Tibial nerve (tissue), 4 donors: ENCODE results near the gene LRBA.

Experiments used
- CTCF ChIP-seq, 5 experiments: fragments of 200-600 bp in 3 of 5; fragments of 450-650 bp in 2 of 5; sonication (generic) in 3 of 5; IDR thresholded peaks; one replicate each; pipeline ENCODE4 v1.5.1; 2016 to 2019; ENCODE audit warnings: antibody characterized with exemption in 5 of 5, mild to moderate bottlenecking in 3 of 5, moderate library complexity in 2 of 5
- EP300 ChIP-seq, 2 donors: sonication (generic); formaldehyde crosslinking; IDR thresholded peaks; one replicate each; pipeline ENCODE4 v1.6.1; 2017; ENCODE audit warnings: antibody characterized with exemption in 2 of 2, mild to moderate bottlenecking in 1 of 2
- POLR2A ChIP-seq, 2 donors: fragments of 450-650 bp; IDR thresholded peaks; one replicate each; pipeline ENCODE4 v1.6.1; 2017; ENCODE audit warnings: antibody characterized with exemption in 2 of 2, mild to moderate bottlenecking in 2 of 2, moderate library complexity in 2 of 2

GRCh38 chr4:150662686-150663085, 352.4 kb downstream of the LRBA start:
- no peak for TF ChIP-seq CTCF (IDR thresholded peaks at IDR 0.05)
- TF ChIP-seq POLR2A (IDR thresholded peaks at IDR 0.05) = no peak
- TF ChIP-seq EP300 (IDR thresholded peaks at IDR 0.05) = no peak
